ENCODE measurements around the gene DHX38.
"Not testable (repeated sequence)": the region's sequence is repeated elsewhere in the genome, so short reads cannot be mapped to it uniquely, and the experiment has no call there.

DHX38 gene

DNA sequence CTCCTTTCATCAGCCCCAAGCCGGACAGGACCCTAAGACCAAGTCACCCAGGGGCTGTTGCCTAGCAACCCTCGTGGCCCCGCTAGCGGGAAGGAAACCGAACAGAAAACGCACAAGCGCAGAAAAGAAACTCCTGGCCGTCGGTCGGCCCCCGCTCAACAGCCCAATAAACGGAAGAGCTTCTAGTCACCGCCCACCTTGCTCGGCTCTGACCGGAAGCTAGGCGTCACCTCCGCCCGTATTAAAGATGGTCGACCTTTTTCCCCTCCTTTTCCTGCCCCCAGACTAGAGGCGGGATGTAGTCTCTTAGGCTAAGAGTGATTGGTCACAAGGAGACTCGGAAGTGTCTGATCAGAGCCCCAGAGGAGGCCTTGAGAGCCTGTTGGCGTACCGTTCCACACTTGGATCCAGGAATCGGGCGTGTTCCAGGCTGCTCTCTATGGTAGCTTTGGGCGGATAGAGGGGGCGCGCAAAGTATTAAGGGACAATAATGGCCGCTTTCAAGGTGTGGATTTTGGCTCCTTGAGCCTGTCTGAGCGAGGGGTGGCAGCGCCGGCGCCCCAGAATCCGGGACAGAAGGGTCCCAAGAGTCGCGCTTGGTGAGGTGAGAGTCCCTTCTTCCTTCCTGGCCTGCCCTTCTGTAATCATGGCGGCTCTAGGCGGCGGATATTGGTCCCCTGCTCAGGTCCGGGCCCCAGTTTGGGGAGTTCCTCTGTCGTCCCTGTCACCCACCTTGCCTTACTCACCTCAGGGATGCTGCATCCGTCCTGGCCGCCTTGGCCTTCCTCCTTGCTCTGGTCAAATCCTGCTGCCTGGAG lies at the start of gene DHX38, which contains the start of gene TXNL4B:
Gene DHX38 (plus strand): TSS at position 400 of the 818 bp plus-strand sequence. CDS start 2,311 bp downstream, outside the sequence.
Gene TXNL4B (minus strand): TSS at position 173 of the 818 bp plus-strand sequence. CDS start 2,871 bp downstream, outside the sequence.
- DNase-seq (ENCODE audit: insufficient read length, low spot score) (peak; percentile 100), FAIRE-seq (peak; percentile 97)

DNA sequence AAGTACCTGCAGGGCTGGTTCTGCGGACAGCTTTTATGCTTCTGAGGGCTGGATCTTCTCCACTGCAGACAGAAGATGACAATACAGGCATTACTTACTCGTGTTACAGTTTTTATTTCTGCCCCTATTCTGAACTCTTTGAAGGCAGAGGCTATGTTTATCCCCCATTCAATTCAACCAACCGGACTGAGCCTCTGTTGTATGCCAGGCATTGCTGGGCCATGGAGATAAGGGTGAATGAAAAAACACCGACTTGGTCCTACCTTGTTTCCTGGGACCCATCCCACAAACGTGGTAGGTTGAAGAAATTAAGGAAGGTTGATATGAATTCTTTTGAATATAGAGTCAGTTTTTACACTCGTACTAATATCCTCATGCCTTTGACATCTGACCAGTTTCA lies 49.4 kb upstream of the DHX38 start:
- FAIRE-seq (no peak), DNase-seq (ENCODE audit: insufficient read length, low spot score) (no peak)

DNA sequence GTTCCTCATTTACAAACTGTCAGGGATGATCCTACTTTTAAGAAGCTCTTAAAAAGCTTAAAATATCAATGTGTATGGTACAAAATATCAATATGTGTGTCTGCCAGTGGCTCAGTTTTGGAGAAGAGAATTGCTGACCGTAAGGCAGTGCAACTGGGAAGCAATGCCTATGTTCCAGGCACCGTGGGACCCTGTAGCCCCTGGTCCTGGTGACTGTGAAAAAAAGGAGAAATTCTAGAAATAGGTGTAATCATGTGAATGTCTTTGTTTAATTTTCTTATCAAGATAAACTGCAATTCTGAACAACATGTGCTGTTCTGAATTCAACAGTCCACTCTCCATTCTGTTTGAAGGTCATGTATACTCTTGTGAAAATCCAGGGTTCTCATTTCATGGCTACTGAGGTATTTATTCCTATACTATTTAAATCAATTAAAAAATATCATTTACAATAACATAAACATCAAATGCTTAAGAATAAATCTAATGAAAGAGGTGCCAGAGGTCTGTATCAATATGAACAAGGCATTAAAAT lies 48.8 kb upstream of the DHX38 start:
- DNase-seq (ENCODE audit: insufficient read length, low spot score) (no peak), FAIRE-seq (no peak)

DNA sequence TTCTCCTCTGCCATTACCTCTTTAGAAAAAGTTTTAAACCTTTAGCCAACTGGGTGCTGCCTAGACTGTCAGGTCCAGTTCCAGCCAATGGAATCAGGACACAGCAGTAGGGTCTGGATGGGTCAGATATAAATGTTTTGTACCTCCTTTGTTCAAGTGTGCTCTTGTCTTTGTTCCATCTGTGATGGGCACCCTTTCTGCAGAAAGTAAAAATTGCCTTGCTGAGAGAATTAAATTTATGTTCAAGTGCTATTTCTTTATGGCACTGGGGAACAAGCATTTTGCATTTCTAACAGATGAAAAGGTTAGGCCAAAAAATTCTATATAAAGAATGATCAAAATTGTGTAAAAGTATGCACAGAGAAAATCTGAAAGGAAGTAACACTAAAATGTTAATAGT lies 44.5 kb upstream of the DHX38 start:
- FAIRE-seq: no peak
- DNase-seq (ENCODE audit: insufficient read length, low spot score): no peak

DNA sequence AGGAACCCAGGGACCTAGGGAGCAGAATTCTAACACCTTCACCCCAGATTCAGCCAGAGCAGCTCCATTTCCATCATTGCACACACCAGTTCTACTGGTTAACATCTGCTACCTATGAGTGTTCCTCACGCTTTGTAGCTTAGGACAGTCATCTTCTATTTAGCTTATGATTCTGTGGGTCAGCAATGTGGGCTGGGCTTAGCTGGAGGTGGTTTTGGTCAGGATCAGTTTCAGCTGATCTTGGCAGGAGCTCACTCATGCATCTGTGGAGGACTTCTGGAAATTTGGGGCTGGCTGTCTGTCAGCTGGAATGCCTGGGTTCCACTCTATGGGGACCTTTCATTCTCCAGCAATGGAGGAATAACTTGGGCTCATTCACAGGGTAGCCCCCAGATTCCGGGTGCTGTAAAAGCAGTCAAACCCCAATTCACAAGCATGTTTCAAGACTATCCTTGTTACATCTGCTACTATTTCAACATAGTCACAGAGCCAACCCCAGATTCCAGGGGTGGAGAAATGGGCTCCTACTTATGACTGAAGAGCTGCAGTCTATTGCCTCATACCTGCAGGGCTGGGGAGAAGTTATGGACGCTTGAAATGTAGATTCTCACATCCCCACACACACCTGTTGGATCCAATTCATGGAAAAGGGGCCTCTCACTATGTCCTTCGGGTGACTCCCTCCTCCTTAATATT lies 42.7 kb upstream of the DHX38 start:
- no peak for DNase-seq (ENCODE audit: insufficient read length, low spot score)
- FAIRE-seq: no peak

DNA sequence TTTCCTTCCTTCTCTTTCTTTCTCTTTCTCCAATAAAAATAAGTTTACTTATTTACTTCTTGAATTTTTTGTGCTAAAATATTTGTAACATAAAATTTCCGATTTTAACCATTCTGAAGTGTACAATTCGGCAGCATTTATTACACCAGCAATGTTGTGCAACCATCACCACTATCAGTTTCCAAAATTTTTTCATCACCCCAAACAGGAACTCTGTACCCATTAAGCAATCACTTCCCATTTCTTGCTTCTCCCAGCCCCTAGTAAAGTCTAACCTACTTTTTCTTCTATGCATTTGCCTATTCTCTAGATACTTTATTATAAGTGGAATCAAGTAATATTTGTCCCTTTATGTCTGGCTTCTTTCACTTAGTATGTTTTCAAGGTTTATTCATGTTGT lies 41.8 kb upstream of the DHX38 start:
- no peak for DNase-seq (ENCODE audit: insufficient read length, low spot score)
- no peak for FAIRE-seq

DNA sequence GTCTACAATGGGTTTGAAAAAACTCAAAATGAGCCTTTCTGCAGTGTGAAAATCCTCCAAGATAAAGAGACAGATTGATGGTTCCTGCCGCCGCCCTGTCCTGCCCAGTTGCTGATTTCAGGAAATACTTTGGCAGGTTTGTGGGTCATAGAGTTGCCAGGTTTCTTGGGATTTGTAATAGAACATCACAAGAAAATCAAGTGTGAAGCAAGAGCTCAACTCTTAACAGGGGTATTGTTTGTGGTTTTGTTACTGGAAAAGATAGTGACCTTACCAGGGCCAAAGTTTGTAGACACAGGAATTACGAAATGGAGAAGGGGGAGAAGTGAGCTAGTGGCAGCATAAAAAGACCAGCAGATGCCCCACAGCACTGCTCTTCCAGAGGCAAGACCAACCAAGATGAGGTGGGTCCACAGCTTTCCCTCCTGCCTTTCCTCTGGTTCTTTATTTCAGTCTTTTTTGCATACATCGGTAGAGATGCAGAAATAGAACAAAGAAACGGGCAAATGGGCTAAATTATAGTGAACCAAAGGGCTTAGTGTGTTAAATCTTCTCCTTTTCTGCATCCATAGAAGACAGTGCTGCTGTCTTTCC lies 39.3 kb upstream of the DHX38 start, which contains the start of gene HP:
Gene HP (plus strand): TSS at position 252 of the 594 bp plus-strand sequence. CDS start 148 bp downstream, at position 400.
- DNase-seq (ENCODE audit: insufficient read length, low spot score); FAIRE-seq: not testable (repeated sequence)

DNA sequence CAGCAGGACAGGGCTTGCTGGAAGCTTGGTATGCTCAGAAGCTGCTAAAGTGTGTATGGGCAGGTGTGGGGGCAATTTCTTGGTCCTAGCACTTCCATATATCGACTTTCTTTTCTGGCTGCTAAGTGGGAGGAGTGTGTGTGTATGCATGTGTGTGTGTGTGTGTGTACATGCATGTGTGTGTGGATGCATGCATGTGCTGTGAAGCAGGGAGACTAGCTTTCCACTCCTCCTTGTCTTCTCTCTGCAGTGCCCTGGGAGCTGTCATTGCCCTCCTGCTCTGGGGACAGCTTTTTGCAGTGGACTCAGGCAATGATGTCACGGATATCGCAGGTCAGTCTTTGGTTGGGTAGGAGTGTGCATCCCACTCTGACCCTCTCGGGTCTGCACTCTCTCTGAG lies 37.7 kb upstream of the DHX38 start:
- no peak for DNase-seq (ENCODE audit: insufficient read length, low spot score)
- no peak for FAIRE-seq

DNA sequence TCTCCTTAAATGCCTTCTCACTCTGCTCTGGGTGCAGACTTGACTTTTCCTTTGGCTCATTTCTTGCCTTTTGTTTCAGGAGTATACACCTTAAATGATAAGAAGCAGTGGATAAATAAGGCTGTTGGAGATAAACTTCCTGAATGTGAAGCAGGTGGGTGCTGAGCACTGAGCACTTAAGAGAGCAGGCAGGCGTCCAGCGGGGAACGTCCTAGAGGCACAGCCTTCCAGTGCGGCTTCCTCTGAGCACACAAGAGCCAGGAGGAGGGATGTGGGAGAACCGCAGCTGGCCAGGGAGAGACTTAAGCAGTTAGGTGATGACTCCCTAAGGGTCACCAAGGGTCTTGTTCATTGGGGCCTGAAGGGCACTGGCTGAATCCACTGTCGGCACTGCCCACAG lies 36.3 kb upstream of the DHX38 start:
- not testable (repeated sequence) for DNase-seq (ENCODE audit: insufficient read length, low spot score); FAIRE-seq

DNA sequence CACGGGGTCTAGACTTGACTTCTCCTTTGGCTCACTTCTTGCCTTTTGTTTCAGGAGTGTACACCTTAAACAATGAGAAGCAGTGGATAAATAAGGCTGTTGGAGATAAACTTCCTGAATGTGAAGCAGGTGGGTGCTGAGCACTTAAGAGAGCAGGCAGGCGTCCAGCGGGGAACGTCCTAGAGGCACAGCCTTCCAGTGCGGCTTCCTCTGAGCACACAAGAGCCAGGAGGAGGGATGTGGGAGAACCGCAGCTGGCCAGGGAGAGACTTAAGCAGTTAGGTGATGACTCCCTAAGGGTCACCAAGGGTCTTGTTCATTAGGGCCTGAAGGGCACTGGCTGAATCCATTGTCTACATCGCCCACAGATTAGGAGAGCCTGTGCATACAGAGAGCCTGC lies 34.6 kb upstream of the DHX38 start:
- DNase-seq (ENCODE audit: insufficient read length, low spot score); FAIRE-seq: not testable (repeated sequence)

DNA sequence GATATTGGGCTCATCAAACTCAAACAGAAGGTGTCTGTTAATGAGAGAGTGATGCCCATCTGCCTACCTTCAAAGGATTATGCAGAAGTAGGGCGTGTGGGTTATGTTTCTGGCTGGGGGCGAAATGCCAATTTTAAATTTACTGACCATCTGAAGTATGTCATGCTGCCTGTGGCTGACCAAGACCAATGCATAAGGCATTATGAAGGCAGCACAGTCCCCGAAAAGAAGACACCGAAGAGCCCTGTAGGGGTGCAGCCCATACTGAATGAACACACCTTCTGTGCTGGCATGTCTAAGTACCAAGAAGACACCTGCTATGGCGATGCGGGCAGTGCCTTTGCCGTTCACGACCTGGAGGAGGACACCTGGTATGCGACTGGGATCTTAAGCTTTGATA lies 33.2 kb upstream of the DHX38 start:
- FAIRE-seq: peak; percentile 42
- no peak for DNase-seq (ENCODE audit: insufficient read length, low spot score)

DNA sequence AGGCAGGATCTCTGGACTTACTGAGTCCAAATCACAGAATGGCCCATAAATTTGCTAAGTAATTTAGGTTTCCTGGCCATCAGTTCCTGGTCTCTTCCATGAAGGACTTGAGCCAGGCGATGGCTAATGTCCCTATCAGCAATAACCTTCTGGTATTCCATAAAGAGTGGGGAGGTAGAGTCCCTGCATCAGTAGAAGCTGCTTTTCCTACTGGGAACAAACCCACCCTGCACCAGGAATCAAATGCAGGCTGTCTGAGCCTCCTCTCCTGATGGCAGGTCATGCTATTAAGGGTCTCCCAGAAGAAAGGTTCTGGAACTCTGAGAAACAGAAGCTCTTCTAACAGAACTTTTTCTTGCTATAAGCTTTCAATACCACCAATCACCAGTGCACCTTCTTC lies 32.1 kb upstream of the DHX38 start:
- FAIRE-seq (no peak), DNase-seq (ENCODE audit: insufficient read length, low spot score) (no peak)

DNA sequence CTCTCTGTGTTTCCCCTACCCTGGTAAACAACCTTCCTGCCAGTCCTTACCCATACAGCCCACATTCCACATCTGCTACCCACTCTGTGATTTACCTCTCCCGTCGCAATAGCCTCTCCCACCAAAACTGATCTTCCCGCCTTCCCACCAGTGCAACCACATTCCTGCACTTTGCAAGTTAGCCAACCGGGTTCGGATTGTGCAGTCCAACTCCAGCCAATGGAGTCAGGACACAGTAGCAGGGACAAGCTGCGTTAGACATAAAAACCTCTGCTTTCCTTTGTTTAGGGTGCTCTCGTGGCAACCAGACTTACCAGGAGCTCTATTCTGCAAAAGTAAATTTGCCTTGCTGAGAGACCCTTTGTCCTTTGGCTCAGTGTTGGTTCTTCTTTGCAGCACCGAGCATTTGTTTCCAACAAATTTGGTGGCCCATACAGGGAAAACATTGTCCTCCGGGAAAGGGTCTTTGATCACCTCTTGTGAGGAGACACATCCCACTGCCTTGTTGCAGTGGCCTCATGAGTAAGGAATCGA lies 29.2 kb upstream of the DHX38 start:
- DNase-seq (ENCODE audit: insufficient read length, low spot score): no peak
- no peak for FAIRE-seq

DNA sequence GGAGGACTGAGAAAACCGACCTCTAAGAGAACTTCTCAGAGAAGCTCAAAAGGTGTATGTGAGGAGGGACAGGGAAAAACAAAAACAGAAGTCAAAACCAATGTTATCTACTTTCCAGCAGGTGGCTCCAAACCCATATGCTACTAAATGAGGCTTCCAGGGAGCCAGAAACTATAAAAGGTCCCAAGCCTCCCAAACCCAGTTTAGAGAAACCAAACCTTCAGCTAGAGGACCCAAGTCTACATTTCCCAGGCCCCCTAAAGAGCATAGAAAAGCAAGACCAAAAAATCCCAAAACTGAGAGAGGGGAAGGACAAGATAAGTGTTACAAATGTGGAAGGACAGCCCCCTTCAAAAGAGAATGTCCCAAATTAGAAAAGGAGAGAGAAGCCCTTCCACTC lies 26.9 kb upstream of the DHX38 start:
- DNase-seq (ENCODE audit: insufficient read length, low spot score): peak; percentile 23
- peak; percentile 40 for FAIRE-seq

DNA sequence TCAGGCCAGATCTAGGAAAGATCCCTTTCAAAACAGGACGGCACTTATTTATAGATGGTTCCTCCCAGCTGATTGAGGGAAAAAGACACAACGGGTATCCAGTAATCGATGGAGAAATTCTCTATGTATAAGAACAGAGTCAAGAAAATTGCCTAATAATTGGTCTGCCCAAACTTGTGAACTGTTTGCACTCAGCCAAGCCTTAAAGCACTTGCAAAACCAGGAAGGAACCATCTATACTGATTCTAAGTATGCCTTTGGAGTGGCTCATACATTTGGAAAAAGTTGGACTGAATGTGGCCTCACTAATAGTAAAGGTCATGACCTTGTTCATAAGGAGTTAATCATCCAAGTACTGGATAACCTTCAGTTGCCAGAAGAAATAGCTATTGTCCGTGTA lies 24.7 kb upstream of the DHX38 start:
- DNase-seq (ENCODE audit: insufficient read length, low spot score) (no peak), FAIRE-seq (no peak)

DNA sequence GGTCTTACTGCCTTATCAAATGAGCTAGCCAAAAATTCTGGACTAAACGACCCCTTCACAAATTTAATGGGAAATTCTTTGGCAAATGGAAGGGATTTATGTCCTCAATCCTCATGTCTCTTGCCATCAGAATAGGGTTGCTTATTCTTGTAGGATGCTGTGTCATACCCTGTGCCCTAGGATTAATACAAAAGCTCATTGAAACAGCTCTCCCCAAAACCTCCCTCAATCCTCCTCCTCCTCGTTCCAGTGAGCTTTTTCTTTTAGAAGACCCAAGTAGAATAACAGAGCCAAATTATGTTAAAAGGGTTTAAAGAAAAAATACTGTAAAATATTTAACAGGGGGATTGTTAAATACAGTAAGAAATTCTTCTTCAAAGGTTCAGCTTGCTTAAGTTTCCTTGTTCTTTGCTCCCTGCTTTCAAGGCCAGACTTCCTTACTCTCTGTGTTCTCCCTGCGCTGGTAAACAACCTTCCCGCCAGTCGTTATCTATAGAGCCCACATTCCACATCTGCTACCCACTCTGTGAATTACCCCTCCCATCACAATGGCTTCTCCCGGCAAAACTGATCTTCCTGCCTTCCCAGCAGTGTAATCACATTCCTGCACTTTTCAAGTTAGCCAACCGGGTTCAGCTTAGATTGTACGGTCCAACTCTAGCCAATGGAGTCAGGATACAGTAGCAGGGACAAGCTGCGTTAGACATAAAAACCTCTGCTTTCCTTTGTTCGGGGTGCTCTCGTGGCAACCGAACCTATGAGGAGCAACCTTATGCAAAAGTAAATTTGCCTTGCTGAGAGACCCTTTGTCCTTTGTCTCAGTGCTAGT lies 20.9 kb upstream of the DHX38 start:
- DNase-seq (ENCODE audit: insufficient read length, low spot score) (no peak), FAIRE-seq (no peak)

DNA sequence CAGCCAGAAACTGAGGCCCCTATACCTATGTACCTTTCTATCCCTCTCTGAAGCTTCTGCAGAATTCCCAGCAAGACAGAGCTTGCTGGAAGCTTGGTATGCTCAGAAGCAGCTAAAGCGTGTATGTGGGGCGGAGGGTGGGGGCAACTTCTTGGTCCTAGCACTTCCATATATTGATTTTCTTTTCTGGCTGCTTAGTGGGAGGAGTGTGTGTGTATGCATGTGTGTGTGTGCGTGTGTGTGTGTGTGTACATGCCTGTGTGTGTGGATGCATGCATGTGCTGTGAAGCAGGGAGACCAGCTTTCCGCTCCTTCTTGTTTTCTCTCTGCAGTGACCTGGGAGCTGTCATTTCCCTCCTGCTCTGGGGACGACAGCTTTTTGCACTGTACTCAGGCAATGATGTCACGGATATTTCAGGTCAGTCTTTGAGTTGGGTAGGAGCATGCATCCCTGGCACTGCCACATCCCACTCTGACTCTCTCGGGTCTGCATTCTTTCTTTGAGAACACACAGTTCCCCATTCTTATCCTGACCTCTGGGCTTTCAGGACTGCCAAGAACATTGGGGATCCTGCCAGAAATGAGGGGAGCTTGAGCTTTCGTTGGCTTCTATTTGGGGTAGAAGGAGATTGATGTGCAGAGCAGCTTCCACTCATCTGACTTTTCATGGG lies 20.0 kb upstream of the DHX38 start:
- no peak for DNase-seq (ENCODE audit: insufficient read length, low spot score)
- FAIRE-seq: no peak

DNA sequence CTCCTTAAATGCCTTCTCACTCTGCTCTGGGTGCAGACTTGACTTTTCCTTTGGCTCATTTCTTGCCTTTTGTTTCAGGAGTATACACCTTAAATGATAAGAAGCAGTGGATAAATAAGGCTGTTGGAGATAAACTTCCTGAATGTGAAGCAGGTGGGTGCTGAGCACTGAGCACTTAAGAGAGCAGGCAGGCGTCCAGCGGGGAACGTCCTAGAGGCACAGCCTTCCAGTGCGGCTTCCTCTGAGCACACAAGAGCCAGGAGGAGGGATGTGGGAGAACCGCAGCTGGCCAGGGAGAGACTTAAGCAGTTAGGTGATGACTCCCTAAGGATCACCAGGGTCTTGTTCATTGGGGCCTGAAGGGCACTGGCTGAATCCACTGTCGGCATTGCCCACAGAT lies 18.6 kb upstream of the DHX38 start:
- not testable (repeated sequence) for FAIRE-seq

DNA sequence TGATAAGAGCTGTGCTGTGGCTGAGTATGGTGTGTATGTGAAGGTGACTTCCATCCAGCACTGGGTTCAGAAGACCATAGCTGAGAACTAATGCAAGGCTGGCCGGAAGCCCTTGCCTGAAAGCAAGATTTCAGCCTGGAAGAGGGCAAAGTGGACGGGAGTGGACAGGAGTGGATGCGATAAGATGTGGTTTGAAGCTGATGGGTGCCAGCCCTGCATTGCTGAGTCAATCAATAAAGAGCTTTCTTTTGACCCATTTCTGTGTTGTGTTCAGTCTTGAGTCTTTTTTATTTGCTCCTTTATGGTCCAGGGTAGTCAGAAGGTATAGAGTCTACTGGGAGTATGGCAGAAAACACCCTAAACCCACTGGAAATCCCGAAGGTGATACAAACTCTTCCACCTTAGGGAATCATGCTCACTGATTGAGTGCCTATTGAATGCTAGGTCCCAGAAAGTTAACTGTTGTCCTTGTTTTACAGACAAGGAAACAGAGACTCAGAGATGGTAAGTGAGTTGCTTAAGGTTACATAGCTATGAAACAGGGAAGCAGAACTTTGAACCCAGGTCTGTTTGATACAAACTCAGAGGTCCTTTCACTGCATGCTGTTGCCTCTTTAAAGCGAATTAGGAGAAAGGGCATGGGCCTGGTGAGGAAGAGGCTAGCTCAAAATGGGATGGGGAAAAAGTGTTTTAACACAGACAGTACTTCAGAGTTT lies 16.5 kb upstream of the DHX38 start:
- peak; percentile 13 for FAIRE-seq

More for the DNA sequence above, 18.6 kb upstream of the DHX38 start:
- not testable (repeated sequence) for DNase-seq (ENCODE audit: insufficient read length, low spot score)

More for the DNA sequence above, 16.5 kb upstream of the DHX38 start:
- DNase-seq (ENCODE audit: insufficient read length, low spot score): not testable (repeated sequence)
